ENCODE measurements around the gene NUTM2D. TPM values are rescaled to one million over a fixed set of nuclear protein-coding genes. Genes with fewer than 3 reads are reported as not detected.
A peak's percentile ranks its signal among the peaks of the same experiment; 100 is the strongest.
"Not testable (repeated sequence)": the region's sequence is repeated elsewhere in the genome, so short reads cannot be mapped to it uniquely, and the experiment has no call there.

NUTM2D gene
- total RNA-seq, 2 experiments from 2014 or later = 1.6 to 2.0 TPM

DNA sequence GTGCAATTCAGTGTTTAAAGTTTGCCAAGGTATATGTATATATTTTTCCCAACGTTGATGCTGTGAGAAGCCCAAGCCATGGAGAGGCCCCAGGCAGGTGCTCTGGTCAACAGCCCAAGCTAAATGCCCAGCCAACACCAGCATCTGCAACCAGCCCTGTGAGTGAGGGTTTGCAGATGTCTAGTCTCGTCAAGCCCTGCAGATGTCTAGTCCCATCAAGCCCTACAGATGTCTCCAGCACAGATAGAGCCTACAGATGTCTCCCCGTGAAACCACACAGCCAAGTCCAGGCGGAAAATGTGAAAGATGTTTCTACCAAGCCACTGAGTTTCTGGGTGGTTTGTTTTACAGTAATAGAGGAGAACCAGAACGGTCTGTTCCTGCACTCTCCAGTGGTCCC lies 26.7 kb downstream of the NUTM2D start:
- H3K4me1 Mint-ChIP-seq (ENCODE audit: low read depth); H3K9me3 Mint-ChIP-seq (ENCODE audit: insufficient read depth); H3K36me3 Mint-ChIP-seq (ENCODE audit: low read depth); ATAC-seq; H3K27me3 Mint-ChIP-seq (ENCODE audit: low read depth); CTCF ChIA-PET; POLR2A ChIA-PET; H3K4me3 Mint-ChIP-seq; DNase-seq; H3K27ac Mint-ChIP-seq: not testable (repeated sequence)

DNA sequence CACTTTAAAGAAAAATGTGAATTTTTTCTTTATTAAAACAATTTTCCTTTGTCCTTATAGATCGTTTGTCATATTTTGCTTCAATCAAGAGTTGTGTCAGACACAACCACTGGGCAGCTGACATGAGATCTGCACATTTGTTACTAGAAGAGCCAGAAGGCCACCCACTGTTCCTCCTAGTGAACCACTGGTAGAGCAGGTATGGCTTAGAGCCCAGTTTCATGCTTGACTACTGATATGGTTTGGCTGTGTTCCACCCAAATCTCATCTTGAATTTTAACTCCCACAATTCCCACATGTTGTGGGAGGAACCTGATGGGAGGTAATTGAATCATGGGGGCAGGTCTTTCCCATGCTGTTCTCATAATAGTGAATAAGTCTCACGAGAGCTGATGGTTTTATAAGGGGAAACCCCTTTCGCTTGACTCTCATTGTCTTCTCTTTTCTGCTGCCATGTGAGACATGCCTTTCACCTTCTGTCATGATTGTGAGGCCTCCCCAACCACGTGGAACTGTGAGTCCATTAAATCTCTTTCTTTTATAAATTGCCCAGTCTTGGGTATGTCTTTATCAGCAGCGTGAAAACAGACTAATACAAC lies 28.3 kb downstream of the NUTM2D start:
- H3K27ac Mint-ChIP-seq; POLR2A ChIA-PET; H3K27me3 Mint-ChIP-seq (ENCODE audit: low read depth); DNase-seq; ATAC-seq; H3K4me1 Mint-ChIP-seq (ENCODE audit: low read depth); H3K9me3 Mint-ChIP-seq (ENCODE audit: insufficient read depth); H3K36me3 Mint-ChIP-seq (ENCODE audit: low read depth); H3K4me3 Mint-ChIP-seq; CTCF ChIA-PET: not testable (repeated sequence)

DNA sequence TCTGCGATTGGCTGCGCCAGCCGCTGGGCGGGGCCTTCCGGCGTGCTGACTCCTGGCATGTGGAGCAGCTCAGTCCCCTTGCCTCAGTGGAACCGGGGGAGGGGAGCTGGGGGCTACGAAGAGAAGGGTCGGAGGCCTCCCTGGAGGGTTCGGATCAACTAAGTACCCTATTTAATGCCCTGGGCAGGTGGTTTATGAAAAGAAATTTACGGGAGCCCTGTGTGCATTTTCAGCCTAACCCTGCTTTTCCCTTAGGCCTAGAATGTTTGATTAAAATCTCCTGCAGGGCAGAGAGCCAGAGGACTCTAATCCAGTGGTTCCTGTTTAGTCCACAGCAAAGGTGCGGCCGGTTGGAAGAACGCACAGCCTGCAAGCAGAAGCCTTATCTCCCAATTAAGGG lies 33.8 kb downstream of the NUTM2D start:
- DNase-seq; H3K27ac Mint-ChIP-seq; ATAC-seq; H3K4me3 Mint-ChIP-seq; H3K27me3 Mint-ChIP-seq (ENCODE audit: low read depth); H3K36me3 Mint-ChIP-seq (ENCODE audit: low read depth); H3K4me1 Mint-ChIP-seq (ENCODE audit: low read depth); POLR2A ChIA-PET; CTCF ChIA-PET; H3K9me3 Mint-ChIP-seq (ENCODE audit: insufficient read depth): not testable (repeated sequence)

DNA sequence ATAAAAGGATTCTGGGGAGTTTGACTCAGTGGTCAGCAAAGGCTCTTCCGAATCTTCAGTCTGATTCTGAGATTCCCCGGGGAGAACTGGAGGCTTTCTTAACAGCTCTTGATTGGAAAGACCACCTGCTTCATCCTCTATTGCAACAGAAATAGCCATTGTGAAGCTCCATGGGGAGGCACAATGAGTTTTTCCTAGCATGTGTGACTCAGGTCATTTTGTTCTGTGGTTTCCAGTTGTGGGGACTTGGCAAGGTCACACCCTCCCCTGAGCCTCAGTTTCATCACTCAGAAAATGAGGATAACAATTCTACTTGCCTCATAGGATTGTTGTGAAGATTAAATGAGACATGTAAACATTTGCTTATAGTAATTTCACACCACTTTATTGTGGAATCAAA lies 38.7 kb downstream of the NUTM2D start:
- H3K36me3 Mint-ChIP-seq (ENCODE audit: low read depth); H3K4me1 Mint-ChIP-seq (ENCODE audit: low read depth); POLR2A ChIA-PET; H3K9me3 Mint-ChIP-seq (ENCODE audit: insufficient read depth); ATAC-seq; H3K27me3 Mint-ChIP-seq (ENCODE audit: low read depth); H3K27ac Mint-ChIP-seq; DNase-seq; H3K4me3 Mint-ChIP-seq; CTCF ChIA-PET: not testable (repeated sequence)

DNA sequence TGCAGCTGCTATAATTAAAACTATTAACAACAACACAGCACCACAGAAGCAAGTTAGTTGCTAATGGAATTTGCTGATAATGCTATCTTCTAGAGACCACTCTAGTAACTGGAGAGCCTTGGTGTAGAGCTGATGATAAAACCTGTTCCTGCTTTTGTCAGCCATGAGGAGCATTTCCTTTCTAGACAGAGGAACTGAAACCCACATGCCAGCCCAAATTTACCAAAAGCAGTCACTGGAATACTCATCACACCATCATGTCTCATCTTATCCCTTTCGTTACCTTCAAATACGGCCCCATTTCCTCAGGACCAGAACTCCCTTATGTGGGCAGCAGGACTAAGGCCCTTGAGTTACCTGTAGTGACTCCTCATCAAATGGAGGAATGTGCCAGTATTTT lies 40.9 kb downstream of the NUTM2D start:
- DNase-seq; H3K36me3 Mint-ChIP-seq (ENCODE audit: low read depth); H3K4me1 Mint-ChIP-seq (ENCODE audit: low read depth); H3K27me3 Mint-ChIP-seq (ENCODE audit: low read depth); H3K9me3 Mint-ChIP-seq (ENCODE audit: insufficient read depth); H3K27ac Mint-ChIP-seq; CTCF ChIA-PET; ATAC-seq; H3K4me3 Mint-ChIP-seq; POLR2A ChIA-PET: not testable (repeated sequence)

DNA sequence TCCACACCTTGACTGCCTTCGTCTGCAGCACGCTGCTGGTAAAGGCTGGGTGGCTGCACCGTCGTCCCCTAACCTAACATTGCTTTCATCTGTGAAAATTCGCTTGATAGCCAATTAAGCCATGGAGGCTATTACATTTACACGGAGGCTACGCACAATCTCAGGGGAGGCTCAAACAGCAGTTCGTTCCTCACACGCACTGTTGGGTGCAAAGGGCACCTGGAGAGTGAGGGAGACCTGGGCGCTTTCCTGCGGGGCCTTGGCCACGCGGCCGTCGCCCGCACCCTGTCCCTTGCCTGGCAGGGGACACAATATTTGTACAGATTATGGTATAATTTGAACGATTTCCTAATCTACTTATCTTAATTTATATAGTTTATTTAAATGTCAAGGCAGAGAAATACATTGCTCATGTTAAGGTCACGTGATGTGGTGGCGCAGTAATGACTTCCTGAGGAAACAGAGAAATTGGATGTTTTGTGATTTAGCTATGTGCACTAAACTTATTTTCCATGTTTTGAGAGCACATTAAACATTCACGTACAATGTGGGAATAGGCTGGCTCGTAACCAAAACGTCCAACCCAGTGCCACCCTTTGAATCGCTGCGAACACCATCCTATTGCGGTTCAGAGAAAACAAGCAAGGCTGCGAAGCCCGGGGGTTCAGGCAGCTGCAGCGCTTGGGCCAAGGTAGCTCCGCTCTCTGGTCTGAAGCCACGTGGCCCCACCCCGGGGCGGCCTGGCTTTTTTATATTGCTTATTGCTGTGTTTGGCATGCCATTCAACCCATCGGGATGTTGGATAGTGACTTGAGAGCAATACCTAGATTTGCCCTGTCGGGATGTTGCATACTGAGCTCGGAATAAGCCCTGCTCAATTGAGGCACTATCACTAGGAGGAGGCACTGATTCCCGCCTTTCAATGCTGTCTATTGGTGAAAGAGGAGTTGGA lies 50.2 kb downstream of the NUTM2D start:
- ATAC-seq; CTCF ChIA-PET; H3K4me1 Mint-ChIP-seq (ENCODE audit: low read depth); H3K4me3 Mint-ChIP-seq; POLR2A ChIA-PET; H3K9me3 Mint-ChIP-seq (ENCODE audit: insufficient read depth); H3K27ac Mint-ChIP-seq; H3K36me3 Mint-ChIP-seq (ENCODE audit: low read depth): not testable (repeated sequence)
- peak; percentile 21 for DNase-seq
- peaks cover 21% of the 10 kb centered on the region for H3K27me3 Mint-ChIP-seq (ENCODE audit: low read depth)

DNA sequence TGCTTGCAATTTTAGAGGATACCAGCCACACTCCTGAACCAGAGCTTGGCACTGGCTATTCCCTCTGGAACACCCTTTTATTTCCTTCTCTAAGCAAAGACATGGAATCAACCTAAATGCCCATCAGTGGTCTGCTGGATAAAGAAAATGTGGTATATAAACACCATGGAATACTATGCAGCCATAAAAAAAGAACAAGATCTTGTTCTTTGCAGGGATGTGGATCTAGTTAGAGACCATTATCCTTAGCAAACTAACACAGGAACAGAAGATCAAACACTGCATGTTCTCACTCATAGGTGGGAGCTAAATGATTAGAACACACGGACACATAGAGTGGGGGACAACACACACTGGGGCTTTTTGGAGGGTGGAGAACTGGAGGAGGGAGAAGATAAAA lies 56.4 kb downstream of the NUTM2D start:
- H3K9me3 Mint-ChIP-seq (ENCODE audit: insufficient read depth); H3K27ac Mint-ChIP-seq; ATAC-seq; POLR2A ChIA-PET; DNase-seq; H3K36me3 Mint-ChIP-seq (ENCODE audit: low read depth); CTCF ChIA-PET; H3K4me3 Mint-ChIP-seq; H3K4me1 Mint-ChIP-seq (ENCODE audit: low read depth): not testable (repeated sequence)
- H3K27me3 Mint-ChIP-seq (ENCODE audit: low read depth) = peaks cover 19% of the 10 kb centered on the region

Other genes starting within 250 kb of the NUTM2D start
- gene NUTM2A, start 132.3 kb upstream of the NUTM2D start, total RNA-seq = under 1 TPM; 0.29 to 0.71 TPM
- 1 to 10 TPM; 8.0 TPM for gene MINPP1, start 147.1 kb downstream of the NUTM2D start, total RNA-seq

All from activated CD8-positive, alpha-beta T cell treated with anti-CD3 and anti-CD28 coated beads, Interleukin-2, amount 10 ng/mL, durations not matched to agents 7 days and 5 days (primary cell).